Stimulated activated CD8-positive, alpha-beta memory T cell treated with anti-CD3 and anti-CD28 coated beads, Interleukin-12 subunit alpha, Interleukin-12 subunit beta, amount 100 ng/mL, for 1 hour (primary cell): ENCODE results near the gene EMX1.

ENCODE experiments used
- DNase-seq: peaks from one replicate; pipeline ENCODE4 v3.0.0-alpha.2; 2020; ENCODE audit warnings: low read depth

The EMX1 gene

DNA sequence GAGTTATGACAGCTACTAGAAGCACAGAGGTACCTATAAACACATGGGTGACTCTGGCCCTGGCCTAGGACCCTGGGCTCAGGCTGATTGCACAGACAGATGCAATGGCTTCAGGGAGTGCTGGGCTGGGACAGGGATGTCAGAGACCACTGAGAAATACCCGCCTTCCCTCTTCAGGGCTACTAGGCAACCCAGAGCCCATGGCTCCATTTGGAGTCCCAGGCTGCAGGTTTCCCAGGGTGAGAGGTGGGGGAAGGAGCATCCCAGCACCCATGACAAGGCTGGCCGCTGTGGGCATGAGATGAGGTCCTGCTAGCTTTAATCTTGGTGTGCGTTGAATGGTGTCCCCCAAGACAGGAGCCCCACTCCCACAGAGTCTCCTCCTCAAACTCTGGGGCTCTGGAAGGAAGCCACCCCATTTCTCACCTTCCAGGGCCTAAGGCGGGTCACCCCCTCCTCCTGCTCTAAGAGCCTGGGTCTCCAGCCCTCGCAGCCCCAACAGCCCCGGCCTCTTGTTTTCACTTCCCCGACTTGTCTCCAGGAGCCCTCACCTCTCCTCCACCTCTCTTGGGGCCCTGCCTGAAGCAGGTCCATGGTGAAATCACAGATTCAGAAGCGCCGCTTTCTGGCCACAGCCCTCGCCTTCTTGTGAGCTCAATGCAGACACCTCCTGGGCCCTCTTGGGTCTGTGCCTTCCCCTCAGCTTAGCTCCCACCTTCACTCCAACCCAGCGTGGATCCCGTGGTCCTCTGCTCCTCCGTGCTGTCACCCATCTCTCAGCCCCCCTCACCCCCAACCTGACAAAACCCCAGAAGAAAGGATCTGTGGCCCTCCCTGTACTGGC lies 41.4 kb downstream of the EMX1 start:
- DNase-seq: no peak

DNA sequence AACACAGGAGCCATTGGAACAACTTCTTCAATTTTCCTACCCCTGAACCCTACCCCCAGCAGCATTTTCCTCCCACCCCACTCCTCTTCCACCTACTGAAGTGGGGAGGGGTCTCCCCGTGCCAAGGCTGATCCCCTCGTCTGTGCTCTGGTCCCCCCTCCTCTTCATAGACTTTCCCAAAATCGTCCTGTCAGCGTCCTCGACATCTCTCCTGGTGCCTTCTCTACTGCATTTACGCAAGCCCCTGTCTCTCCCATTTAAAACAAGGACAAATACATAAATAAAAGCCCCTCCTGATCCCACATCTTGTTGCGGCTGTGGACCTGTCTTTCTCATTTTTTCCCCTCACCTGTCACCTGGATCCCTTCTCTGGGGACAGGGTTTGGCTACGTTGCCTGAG lies 42.2 kb downstream of the EMX1 start:
- no peak for DNase-seq

DNA sequence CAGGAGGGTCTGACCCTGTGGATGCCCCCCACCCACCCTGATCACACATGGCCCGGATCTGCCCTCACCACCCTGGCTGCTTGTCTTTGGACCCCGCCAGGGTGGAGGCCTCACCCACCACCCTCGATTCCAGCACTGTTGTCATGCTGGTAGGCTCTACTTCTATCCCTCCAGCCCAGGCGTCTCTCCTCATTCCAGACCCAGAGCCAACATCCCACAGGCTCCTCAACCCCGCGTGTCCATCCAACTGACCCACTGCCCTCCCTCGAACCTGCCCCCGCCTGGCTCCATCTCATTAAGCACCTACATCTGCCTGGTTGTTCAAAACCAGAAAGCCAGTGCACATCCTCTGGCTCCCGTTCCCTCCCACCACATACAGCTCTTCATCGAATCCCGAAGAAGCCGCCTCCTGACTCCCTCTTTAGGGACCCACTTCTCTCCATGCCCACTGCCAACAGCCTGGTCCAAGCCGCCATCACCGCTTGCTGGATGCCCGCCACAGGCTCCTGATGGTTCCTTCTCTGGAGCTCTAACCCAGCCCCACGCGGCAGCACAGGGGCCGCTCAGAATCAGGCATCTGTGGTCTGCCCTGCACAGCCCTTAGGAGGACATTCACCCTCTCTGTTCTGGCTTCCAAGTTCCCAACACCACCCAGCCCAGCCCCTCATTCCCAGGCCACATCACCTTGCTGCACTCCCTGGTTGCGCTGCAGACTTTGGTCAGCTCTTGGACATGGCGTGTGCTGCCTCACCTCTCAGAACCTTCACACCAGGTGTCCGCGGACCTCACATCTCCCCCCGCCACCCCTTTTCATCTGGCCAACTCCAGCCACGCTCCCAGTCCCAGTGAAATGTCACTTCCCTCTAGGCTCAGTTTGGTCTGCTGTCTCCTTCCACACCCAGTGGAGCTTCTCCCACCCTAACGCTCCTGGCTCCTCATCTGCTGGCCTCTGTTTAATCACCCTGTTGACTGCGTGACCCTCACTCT lies 43.0 kb downstream of the EMX1 start:
- DNase-seq: no peak

DNA sequence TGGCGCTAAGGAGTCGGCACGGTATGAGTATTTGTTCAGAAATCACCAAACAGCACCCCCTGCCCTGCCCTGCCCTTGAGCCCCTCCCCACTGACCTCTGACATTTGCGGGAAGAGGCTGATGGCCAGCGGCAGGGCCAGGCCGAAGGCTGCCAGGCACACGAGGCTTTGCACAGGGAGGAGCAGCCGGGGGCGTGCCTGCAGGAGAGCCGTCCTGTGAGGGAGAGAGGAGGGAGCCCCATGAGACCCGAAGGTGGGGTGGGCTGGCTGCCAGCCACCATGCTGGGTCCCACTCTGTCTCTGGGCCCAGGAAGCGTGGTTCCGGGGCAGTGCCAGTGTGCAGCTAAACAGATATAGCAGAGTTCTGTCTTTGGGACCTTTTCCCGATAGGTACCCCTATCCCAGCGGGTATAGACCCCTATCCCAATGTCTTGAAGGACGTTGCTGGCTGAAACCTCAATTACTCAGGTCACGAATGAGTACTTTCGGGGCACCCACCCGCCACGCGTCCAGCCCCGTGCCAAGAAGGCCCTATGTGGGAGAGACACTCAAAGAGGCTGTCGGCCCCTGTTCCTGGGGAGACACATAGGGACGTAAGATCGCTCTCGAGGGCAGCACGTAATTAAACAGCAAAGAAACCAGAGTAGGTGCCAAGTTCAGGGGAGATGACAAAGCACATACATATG lies 43.9 kb downstream of the EMX1 start:
- DNase-seq: no peak

DNA sequence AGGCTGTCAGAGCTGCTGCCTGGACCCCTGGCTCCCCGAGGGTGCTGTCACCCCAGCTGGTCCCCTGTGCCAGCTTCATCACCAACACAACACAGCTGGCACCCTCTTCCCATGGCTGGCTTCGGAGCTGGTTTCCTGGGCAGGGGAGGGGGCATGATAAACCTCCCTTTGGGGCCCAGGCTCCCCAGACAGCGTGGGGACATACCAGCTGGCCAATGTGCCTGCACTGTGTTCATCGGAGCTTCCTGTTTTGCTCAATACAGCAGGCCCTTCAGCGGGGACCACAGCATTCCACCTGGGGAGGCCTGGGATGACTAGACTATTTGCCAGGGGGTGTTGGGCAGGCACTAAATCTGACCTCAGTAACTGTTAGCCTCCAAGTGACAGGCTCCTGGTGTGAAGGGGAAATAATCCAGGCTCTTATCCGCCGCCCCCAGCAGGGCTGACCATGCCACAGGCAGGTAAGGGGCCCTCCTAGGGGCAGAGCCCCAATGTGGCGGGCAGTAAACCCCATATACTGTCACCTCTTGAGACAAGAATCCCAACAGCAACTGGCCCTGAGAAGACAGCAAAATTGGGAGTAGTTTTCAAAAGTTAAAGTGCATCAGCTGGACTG lies 44.6 kb downstream of the EMX1 start:
- no peak for DNase-seq

DNA sequence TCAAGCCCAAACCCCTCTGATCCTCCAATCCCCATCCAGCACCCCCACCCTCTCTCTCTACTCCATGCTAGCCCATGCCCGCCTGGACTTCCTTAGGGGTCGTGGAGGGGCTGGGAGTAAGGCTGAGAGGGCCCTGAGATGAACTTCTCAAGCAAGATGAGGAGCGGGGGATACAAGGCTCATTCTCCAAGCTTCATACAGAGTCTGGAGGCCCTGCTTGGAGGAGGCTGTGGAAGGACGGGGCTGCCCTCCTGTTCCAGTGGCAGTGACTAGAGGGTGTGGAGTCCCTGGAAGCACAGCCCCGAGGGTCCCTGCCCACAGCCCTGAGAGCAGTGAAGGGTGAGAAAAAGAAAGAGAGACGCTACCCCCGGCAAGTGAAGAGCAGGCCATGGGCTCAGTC lies 45.6 kb downstream of the EMX1 start:
- DNase-seq: no peak

DNA sequence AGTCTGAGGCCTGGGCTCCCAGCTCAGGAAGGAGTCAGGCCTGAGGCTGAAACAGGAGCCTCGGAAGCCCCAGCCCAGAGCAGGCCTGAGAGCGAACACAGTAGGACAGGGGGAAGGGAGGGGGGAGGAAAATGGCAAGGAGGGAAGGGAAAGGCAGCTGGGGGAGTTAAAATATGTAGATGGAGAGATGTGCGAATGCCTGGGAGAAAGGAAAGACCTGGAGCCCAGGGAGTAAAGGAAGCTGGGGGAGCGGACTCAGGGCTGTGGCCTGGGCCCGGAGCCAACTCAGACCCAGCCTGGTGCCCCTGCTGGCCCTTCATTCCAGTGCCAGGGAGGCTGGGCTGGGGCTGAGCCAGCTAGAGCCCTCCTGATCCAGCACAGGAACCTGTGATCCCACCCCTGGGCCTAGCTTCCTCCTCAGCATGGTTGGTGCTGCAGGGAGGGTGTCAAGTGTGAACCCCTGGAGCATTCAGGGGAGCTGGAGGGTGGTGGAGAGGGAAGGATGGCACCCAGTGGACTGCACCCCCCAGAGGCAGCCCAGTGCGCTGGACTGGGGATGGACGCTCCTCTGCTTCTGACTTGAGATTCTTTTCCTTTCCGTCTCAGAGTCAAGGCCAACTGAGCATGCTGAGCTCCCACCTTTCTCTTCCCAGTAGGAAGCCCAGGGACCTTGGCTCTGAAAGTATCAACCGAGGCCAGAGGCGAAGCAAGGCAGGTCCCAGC lies 46.3 kb downstream of the EMX1 start:
- DNase-seq: no peak

DNA sequence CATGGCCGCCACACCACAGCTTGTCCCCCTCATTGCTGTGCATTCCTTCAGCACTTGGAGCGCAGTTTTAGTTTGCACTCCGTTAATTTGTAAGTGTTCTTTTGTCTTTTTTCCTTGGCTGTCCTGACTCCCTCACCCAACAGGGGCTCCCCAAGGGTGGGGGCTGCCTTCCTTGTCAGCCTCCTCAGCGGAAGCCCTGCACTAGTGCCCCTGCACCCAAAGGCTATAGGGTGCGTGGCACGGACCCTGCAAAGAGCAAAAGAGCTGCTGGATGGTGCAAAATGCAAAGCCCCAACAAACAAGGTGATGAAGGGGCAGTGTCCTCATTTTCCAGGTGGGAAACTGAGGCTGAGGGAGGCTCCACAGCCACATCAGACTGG lies 46.8 kb downstream of the EMX1 start:
- DNase-seq: no peak

DNA sequence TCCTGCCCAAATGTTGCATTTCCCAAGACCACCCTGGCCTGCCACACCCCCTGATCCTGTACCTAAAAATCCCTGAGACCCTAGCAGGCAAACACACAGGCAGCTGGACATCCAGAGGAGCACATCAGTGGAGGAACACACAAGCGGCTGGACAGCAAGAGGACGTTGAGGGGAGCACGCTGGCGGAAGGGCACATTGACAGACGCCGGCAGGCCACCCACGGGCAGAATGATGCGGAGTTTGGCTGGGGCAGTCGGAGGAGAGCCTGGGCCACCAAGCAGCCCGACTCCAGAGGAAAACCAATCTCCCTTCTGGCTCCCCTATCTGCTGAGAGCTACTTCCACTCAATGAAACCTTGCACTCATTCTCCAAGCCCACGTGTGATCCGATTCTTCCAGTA lies 47.7 kb downstream of the EMX1 start:
- no peak for DNase-seq

DNA sequence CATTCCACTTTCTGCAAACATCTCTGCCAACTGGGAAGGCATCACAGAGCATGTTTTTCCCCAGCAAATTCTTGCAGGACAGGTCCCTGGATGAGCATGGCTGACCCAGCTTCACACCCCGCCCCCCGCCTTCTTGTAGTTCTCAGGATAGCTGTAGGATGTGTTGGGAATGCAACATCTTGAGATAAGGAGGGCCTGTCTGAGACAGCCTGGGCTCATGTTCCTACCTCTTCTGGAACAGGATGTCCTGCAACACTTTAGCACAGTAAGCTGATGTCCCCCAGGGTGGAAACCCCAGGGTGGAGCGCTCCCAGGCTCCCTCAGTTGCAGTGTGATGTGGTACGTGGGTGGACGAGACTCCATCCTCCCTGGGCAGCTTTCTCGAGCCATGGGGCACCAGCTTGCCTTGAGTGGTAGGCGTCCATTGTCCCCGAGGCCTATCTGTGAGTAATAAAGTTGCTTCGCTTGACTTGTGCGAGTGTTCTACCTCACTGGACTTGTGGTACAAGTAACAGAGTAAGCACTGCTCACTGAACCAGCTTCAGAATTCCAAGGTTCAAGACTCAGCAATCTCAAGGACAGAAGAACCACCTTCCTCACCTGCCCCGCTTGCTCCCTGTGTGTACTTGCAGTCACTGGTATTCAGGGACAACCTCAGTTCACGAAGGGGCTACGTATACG lies 48.6 kb downstream of the EMX1 start:
- DNase-seq: no peak

DNA sequence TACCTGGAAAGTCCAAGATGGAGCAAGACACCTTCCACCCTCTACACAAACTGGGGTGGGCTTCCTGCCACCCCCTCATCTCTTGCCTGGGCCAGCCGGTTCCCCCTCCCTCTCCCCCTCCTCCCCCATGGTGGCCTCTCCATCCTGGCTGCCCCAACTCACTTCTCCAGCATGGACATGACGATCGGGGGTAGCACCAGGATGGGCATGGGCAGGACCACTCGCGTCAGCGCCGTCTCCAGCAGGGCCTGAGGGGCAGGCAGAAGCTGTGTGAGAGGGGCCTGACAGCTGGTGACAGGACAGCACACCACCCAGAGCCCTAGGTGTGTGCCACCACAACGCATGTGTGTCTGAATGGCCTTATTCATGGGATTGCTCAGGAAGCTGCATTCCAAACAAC lies 51.0 kb downstream of the EMX1 start:
- no peak for DNase-seq

DNA sequence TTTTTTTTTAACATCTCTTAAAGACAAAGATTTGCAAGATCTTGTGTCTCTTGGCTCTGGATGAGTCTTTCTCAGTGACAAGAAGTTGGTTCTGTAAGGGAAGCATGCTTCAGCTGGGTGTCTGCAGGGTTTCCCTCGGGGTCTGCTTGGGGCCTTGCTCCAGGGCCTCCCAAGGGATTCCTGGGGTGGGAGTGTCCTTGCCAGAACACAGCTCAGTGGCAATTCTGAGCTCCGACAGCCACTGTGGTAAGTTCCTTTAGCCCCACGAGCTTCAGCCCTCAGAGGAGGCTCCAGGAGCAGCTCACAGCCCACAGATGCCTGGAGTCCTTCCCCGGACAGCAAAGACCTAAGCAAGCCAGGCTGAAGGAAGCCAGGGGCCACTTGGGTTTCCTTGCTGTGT lies 52.4 kb downstream of the EMX1 start:
- DNase-seq: no peak

DNA sequence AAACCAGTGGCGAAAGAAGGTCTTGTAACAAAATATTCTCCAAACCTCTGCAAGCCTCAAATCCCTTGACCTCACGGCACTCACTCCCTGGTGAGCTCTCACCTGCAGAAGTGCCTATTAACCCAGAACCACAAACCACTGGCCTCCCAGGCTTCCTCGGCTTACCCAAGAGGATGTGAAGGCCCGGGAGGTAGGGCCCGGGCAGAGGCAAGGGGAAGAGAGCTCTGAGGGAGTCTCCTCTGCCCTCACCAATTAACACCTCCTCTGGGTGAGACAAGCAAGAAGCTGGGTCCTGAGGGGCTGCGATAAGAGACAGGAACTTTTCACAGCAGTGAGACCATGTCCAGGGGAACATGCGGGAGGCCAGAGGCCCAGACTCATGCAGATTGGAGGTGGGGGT lies 53.7 kb downstream of the EMX1 start:
- DNase-seq: no peak

DNA sequence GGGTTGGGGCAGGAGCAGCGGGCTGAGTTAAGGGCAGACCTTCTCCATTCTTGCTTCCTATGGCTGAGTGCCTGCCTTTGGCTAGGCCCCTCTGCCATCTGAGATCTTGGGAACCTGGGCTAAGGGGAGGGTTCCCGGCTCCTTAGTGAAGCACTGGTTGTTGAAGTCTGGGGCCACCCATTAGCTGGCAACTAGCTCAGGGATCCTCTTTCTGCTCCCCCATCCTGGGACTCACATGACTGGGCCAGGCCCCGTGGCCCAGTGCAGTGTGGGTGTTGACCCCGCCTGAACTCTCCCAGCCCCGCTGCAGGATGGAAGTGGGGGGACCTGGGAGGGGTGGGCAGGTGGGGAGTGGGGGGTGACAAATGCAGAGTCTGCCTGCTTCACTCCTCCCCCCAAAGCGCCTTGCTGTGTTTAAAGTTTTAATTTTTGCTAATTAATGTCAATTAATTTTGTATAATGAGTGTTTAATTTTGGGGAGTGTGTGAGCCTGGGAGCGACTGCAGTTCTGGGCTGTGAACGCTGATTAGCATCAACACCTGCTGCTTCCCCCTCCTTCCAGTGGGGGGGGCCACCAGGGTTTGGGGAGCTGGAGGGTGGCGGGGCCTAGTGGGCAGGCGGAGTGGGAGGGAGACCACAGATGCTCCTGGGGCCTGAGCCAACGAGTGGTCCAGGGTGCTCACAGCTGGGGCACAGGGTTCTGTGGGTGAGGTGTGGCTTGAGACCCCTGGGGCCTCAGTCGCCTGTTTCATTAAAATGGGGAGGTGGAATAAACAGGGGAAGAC lies 55.2 kb downstream of the EMX1 start:
- DNase-seq: no peak

DNA sequence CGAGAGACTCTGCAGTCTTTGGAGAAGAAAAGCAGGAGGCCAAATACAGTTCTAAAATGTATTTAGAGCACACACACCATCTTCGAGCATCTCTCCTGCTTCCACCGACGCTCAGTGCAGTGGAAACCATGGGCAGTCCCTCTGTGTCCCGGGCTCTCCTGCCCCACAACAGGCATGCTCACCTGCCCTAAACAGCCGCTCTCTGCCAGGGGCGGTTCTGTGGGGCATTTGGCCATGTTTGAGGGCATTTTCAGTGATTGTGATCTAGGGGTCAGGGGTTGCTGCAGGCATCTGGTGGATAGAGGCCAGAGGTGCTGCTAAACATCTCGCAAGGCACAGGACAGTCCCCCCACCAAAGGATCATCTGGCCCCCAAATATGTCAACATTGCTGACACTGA lies 55.8 kb downstream of the EMX1 start:
- no peak for DNase-seq

DNA sequence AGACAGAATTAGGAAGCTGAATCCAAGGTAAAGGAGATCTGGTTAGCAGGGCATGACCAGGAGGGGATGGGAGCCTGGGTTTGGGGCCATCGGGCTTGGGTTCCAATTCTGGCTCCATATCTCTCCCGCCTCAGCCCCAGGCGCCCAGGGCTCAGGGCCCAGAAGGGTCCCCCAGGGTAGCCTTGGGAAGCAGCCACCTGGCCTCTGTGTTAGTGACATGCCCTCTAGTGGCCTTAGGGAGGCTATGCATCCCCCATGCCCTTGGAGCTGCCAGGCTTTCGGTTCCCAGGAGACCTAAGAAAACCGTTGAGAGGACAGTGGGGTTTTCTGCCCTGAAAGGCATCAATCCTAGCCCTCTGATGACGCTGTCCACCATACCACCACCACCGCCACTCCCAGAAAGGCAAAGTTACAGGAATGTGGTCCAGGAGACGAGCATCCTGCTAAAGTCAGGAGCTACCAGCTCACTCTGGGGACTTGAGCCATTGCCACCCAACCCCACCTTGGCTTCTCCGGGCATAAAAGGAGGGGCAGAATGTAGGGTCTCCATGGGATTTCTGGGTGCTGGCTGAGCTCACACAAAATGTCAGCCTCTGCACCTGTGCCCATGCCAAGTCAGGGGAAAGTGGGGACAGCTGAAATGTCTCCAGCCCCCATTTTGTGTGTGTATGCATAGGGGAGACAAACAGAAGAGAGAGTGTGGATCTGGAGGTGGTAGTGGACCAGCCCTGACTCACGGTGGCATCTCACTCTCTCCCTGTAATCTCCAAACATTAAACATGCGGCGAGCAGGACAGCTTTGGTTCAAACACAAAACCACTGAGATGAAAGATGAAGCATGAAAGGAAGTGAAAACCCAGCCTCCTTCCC lies 56.5 kb downstream of the EMX1 start:
- DNase-seq: no peak

DNA sequence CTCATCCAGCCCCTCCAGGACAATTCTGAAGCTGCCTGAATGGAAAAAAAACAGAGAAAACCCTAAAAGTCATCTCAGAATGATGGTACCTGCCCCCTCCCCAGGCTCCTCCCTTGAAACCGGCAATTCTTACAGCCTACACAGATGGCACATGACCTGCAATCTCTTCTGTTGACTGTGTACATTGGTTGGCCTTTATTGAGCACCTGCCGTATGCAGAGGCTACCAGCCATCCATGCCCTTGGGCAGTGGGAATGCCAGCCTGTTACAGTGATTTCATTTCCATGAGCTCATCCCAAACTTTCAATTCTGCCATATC lies 57.1 kb downstream of the EMX1 start:
- DNase-seq: no peak

DNA sequence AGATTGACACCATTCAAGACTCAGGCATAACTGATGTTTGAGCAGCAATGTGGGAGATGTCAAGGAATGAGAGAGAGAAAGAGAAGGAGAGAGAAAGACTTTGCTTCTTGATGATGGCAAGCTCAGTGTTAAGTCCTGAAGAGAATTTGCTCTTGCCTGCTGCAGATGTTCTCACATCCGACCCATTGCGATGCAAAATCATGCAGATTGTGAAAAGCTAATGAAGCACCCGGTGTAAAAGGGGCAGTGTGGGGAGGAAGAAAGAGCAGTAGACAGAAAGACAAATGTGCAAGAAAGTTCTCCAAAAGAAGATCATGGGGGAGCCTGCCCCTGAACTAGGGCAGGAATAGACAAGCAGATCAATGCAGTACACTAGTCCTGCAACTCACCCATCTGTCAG lies 57.7 kb downstream of the EMX1 start:
- no peak for DNase-seq

DNA sequence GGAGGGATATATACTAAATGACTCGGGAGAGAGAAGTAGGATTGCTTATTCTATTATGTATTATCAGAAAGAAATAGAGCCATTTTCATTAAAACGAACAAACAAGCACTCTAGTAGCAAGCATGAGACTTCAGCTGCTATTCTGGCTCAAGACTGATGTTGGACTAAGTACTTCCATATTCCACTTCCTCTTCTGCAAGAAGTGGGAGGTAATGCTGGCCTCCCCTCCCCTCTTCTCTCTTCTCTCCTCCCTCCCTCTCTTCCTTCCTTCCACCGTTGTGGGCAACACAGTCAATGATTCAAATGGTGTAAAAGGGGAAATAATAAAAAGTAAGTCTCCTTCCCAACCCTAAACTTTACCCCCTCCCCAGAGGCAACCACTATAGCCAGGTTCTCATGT lies 62.6 kb downstream of the EMX1 start:
- no peak for DNase-seq
